GM13977 (cell line): ENCODE data around the gene MITF.

Experiments used
- DNase-seq: peaks from one replicate; pipeline ENCODE4 v3.0.0; 2012; ENCODE audit warnings: low spot score
- CTCF ChIP-seq: IDR thresholded peaks from 2 replicates; pipeline ENCODE4 v1.5.1; 2012; ENCODE audit warnings: mild to moderate bottlenecking, control low read depth; ENCODE audit not compliant: insufficient read depth; ENCODE audit errors: extremely low read depth, missing control alignments
- in situ Hi-C: fragments of 300-500 bp; cut with MboI; formaldehyde crosslinking; loops from one replicate; pipeline ENCODE4 v1.12.0; 2022; ENCODE audit warnings: low sequenced_read_pairs, low pct_unique_long_range_greater_than_20kb, mixed read lengths, inconsistent platforms; ENCODE audit not compliant: unreplicated experiment

MITF gene

GRCh38 chr3:69848113-69848512 is 108.8 kb downstream of the MITF start:
- no peak for DNase-seq
- no peak for TF ChIP-seq CTCF
- in situ Hi-C loops = no loop called here

- no peak for DNase-seq
These were observed 111.6 kb downstream of the MITF start for GRCh38 chr3:69850849-69851248.

GRCh38 chr3:69853027-69853426 is 113.8 kb downstream of the MITF start:
- DNase-seq = no peak
- in situ Hi-C loops = no loop called here
- no peak for TF ChIP-seq CTCF

More at GRCh38 chr3:69850849-69851248, 111.6 kb downstream of the MITF start:
- no peak for TF ChIP-seq CTCF
- in situ Hi-C loops = no loop called here

- in situ Hi-C loops = no loop called here
- TF ChIP-seq CTCF = no peak
- no peak for DNase-seq
These were observed 116.3 kb downstream of the MITF start for GRCh38 chr3:69855436-69856162.

GRCh38 chr3:69856965-69857705 is 117.9 kb downstream of the MITF start:
- no peak for TF ChIP-seq CTCF
- no peak for DNase-seq
- in situ Hi-C loops = no loop called here

GRCh38 chr3:69861556-69861955 is 122.3 kb downstream of the MITF start:
- no peak for DNase-seq
- no peak for TF ChIP-seq CTCF
- in situ Hi-C loops = no loop called here
